ENCODE results near the gene ATAD3B.

DNA sequence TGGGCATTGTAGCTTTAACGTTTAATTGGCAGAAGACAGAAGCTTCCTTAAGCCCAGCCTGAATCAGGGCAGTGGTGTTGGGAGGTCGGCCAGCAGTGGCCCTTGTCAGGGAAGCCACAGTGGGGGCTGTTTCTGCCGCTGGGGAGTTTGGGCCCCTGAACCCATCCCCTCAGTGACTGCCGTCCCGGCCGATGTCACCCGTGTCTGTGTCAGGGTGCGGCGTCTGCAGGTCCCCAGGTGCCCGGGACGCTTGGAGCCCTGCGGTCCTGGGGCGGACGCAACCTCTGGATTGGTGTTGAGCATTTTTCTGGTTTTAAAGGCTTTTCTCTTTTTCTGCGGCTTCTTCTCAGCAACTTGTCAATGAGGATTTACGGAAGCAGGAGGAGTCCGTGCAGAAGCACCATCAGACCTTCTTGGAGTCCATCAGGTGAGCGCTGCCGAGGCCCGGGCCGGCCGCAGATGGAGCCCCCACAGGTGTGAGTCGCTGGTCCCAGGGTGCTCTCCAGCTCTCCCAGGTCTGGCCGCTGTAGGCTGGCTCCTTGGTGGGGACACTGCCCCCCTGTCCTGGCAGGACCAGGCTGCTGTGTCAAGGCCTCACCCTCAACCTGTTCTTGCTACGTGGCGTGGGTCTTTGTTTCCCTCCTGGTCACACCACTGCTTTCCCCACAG, 19.7 kb upstream of the ATAD3B start:
- TF ChIP-seq HDGF (IDR thresholded peaks at IDR 0.05; ENCODE audit: borderline replicate concordance) (no peak), FOXA1 (IDR thresholded peaks at IDR 0.05) (no peak), NFRKB (IDR thresholded peaks at IDR 0.05) (no peak), L3MBTL2 (conservative IDR thresholded peaks at IDR 0.05) (no peak), ZNF384 (IDR thresholded peaks at IDR 0.05) (no peak)
- TF ChIP-seq, protein P1, sequence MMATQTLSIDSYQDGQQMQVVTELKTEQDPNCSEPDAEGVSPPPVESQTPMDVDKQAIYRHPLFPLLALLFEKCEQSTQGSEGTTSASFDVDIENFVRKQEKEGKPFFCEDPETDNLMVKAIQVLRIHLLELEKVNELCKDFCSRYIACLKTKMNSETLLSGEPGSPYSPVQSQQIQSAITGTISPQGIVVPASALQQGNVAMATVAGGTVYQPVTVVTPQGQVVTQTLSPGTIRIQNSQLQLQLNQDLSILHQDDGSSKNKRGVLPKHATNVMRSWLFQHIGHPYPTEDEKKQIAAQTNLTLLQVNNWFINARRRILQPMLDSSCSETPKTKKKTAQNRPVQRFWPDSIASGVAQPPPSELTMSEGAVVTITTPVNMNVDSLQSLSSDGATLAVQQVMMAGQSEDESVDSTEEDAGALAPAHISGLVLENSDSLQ (IDR thresholded peaks at IDR 0.05): no peak
